IMR-90 (cell line): ENCODE data around the gene SUSD6. TPM values are rescaled to one million over a fixed set of nuclear protein-coding genes. Genes with fewer than 3 reads are reported as not detected.
A peak's percentile ranks its signal among the peaks of the same experiment; 100 is the strongest.

Source experiments
- ATAC-seq: fragments of 200-7000 bp; cut with Tn5 transposase; 2 replicates; pipeline ENCODE4 v1.9.1; 2020; ENCODE audit warnings: low read depth, mild to moderate bottlenecking, moderate library complexity
- BruUV-seq: library from RNA; stranded (reverse); fragments of 400-500 nt; replicated peaks from 2 replicates; lab custom pipeline; 2021; lab: Mats Ljungman, UMichigan
- CTCF ChIA-PET: fragments of 300-600 bp; formaldehyde crosslinking; extraction: SDS; loops from one replicate; lab custom pipeline; 2021; ENCODE audit warnings: antibody characterized with exemption; lab: Yijun Ruan, JAX
- POLR2A ChIA-PET: fragments of 300-600 bp; sonication (Branson Sonifier 250); formaldehyde crosslinking; loops from one replicate; lab custom pipeline; 2022; ENCODE audit warnings: antibody characterized with exemption; ENCODE audit not compliant: unreplicated experiment; lab: Charles Lee
- DNase-seq: peaks from one replicate; pipeline ENCODE4 v3.0.0; 2013
- H2AFZ ChIP-seq: replicated peaks from 2 replicates; pipeline ENCODE3; 2013; ENCODE audit warnings: low read length, mild to moderate bottlenecking; ENCODE audit not compliant: poor library complexity
- H2AK5ac ChIP-seq: 2 replicates; pipeline ENCODE4 v1.6.1; 2013; ENCODE audit warnings: low read depth, low read length, inconsistent platforms
- H2AK9ac ChIP-seq: replicated peaks from 2 replicates; pipeline ENCODE3; 2013; ENCODE audit warnings: mild to moderate bottlenecking, low read depth, low read length, moderate library complexity; ENCODE audit not compliant: poor library complexity
- H2BK120ac ChIP-seq: 2 replicates; pipeline ENCODE4 v1.6.1; 2013; ENCODE audit warnings: low read depth, low read length, inconsistent platforms
- H2BK15ac ChIP-seq: 3 replicates; pipeline ENCODE4 v1.6.1; 2013; ENCODE audit warnings: low read depth, low read length, inconsistent platforms
- H2BK20ac ChIP-seq: 2 replicates; pipeline ENCODE4 v1.6.1; 2013; ENCODE audit warnings: low read depth, mild to moderate bottlenecking, inconsistent platforms, low read length, moderate library complexity
- H2BK5ac ChIP-seq: 2 replicates; pipeline ENCODE4 v1.6.1; 2013; ENCODE audit warnings: mild to moderate bottlenecking, low read depth, low read length, inconsistent platforms; ENCODE audit not compliant: poor library complexity, severe bottlenecking
- H3K14ac ChIP-seq: replicated peaks from 2 replicates; pipeline ENCODE4 v1.6.1; 2013; ENCODE audit warnings: low read depth, low read length, inconsistent platforms
- H3K18ac ChIP-seq: 2 replicates; pipeline ENCODE4 v1.6.1; 2013; ENCODE audit warnings: low read depth, low read length, control low read depth
- H3K23ac ChIP-seq: 2 replicates; pipeline ENCODE4 v1.6.1; 2013; ENCODE audit warnings: low read depth, low read length, inconsistent platforms
- H3K27ac ChIP-seq: 2 replicates; pipeline ENCODE4 v1.5.1; 2013; ENCODE audit warnings: mild to moderate bottlenecking, control low read depth, low read length; ENCODE audit not compliant: insufficient read depth
- H3K27me3 ChIP-seq: 2 replicates; pipeline ENCODE4 v1.6.1; 2013; ENCODE audit warnings: low read length; ENCODE audit not compliant: control insufficient read depth, insufficient read depth
- H3K36me3 ChIP-seq: 2 replicates; pipeline ENCODE4 v1.6.1; 2013; ENCODE audit warnings: low read length, mixed read lengths; ENCODE audit not compliant: control insufficient read depth, insufficient read depth
- H3K4ac ChIP-seq: 2 replicates; pipeline ENCODE4 v1.6.1; 2013; ENCODE audit warnings: low read depth, low read length, inconsistent platforms
- H3K4me1 ChIP-seq: 2 replicates; pipeline ENCODE4 v1.6.1; 2013; ENCODE audit warnings: low read length, mixed read lengths; ENCODE audit not compliant: control insufficient read depth, insufficient read depth
- H3K4me2 ChIP-seq: 2 replicates; pipeline ENCODE4 v1.6.1; 2013; ENCODE audit warnings: low read depth, mild to moderate bottlenecking, control low read depth, low read length, moderate library complexity
- H3K4me3 ChIP-seq: 2 replicates; pipeline ENCODE4 v1.5.1; 2013; ENCODE audit warnings: low read depth, mild to moderate bottlenecking, control low read depth, low read length, moderate library complexity; ENCODE audit not compliant: insufficient read depth
- H3K56ac ChIP-seq: 2 replicates; pipeline ENCODE4 v1.6.1; 2013; ENCODE audit warnings: low read length, inconsistent platforms; ENCODE audit not compliant: insufficient read depth; ENCODE audit errors: extremely low read depth
- H3K79me1 ChIP-seq, 2 experiments: 2 replicates each; pipeline ENCODE4 v1.6.1; 2013; ENCODE audit warnings: low read length in 2 of 2, inconsistent platforms in 1 of 2, low read depth in 1 of 2
- H3K9ac ChIP-seq: 2 replicates; pipeline ENCODE4 v1.6.1; 2013; ENCODE audit warnings: low read depth, low read length, control low read depth
- H3K9me1 ChIP-seq: 2 replicates; pipeline ENCODE4 v1.6.1; 2013; ENCODE audit warnings: low read length, inconsistent platforms; ENCODE audit not compliant: insufficient read depth
- H3K9me3 ChIP-seq: 2 replicates; pipeline ENCODE4 v1.6.1; 2013; ENCODE audit warnings: low read length; ENCODE audit not compliant: control insufficient read depth, insufficient read depth
- H4K20me1 ChIP-seq: 2 replicates; pipeline ENCODE4 v1.6.1; 2013; ENCODE audit warnings: low read length, inconsistent platforms; ENCODE audit not compliant: insufficient read depth
- H4K5ac ChIP-seq: 2 replicates; pipeline ENCODE4 v1.6.1; 2013; ENCODE audit warnings: mild to moderate bottlenecking, low read depth, low read length, control low read depth
- H4K8ac ChIP-seq, 2 experiments: 2 replicates each; pipeline ENCODE4 v1.6.1; 2013; ENCODE audit warnings: low read depth in 2 of 2, low read length in 2 of 2, control low read depth in 1 of 2, inconsistent platforms in 1 of 2
- H4K91ac ChIP-seq: 2 replicates; pipeline ENCODE4 v1.6.1; 2013; ENCODE audit warnings: low read depth, low read length, inconsistent platforms; ENCODE audit not compliant: insufficient read depth
- CTCF ChIP-seq: conservative IDR thresholded peaks from 2 replicates; pipeline ENCODE4 v1.5.1; 2012; ENCODE audit warnings: mild to moderate bottlenecking, low read depth, low read length, improper control_type of control experiment
- FOS ChIP-seq: fragments of 150-350 bp; IDR thresholded peaks from 2 replicates; pipeline ENCODE4 v1.6.1; 2016; ENCODE audit warnings: low read depth, low read length
- MAFK ChIP-seq: IDR thresholded peaks from 2 replicates; pipeline ENCODE4 v1.6.1; 2012; ENCODE audit warnings: low read depth, low read length, improper control_type of control experiment
- MXI1 ChIP-seq: IDR thresholded peaks from 2 replicates; pipeline ENCODE4 v1.6.1; 2012; ENCODE audit warnings: low read depth, mild to moderate bottlenecking, low read length, moderate library complexity, borderline replicate concordance
- POLR2A ChIP-seq: IDR thresholded peaks from 2 replicates; pipeline ENCODE4 v1.6.1; 2012; ENCODE audit warnings: mild to moderate bottlenecking, low read depth, low read length
- SMC3 ChIP-seq: fragments of 150-350 bp; IDR thresholded peaks from 2 replicates; pipeline ENCODE4 v1.6.1; 2016; ENCODE audit warnings: low read depth, mild to moderate bottlenecking, antibody characterized with exemption, low read length, moderate library complexity
- USF2 ChIP-seq: fragments of 150-350 bp; IDR thresholded peaks from 2 replicates; pipeline ENCODE4 v1.6.1; 2017; ENCODE audit warnings: mild to moderate bottlenecking, antibody characterized with exemption, low read length, low read depth
- WGBS, 2 experiments: methylation state at CpG; one replicate each; pipeline versions ENCODE4 v1.1.5 to v1.1.7; 2013; ENCODE audit warnings: missing lambda C conversion rate in 2 of 2; ENCODE audit not compliant: insufficient read length in 1 of 2; ENCODE audit errors: extremely low coverage in 2 of 2; 5-methylcytosine and 5-hydroxymethylcytosine counted together
- dilution Hi-C: fragments of 300-500 bp; cut with HindIII; formaldehyde crosslinking; loops from one replicate; pipeline ENCODE4 v1.14.3; 2018; ENCODE audit warnings: low sequenced_read_pairs; ENCODE audit not compliant: unreplicated experiment
- in situ Hi-C: fragments of 300-500 bp; cut with MboI; formaldehyde crosslinking; loops from 3 replicates; pipeline ENCODE4 v1.14.3; 2019; ENCODE audit warnings: low sequenced_read_pairs, inconsistent platforms, mixed read lengths
- intact Hi-C: fragments of 100-400 bp; cut with micrococcal nuclease; formaldehyde crosslinking; loops from 2 replicates; pipeline ENCODE4 v1.10.0; 2022
- polyA plus RNA-seq, 3 experiments: library from polyadenylated mRNA; depleted of rRNA; stranded (reverse); fragments of >200 nt; gene quantifications; 2 replicates each; pipeline ENCODE4 v1.2.3, GENCODE V29; 2012; ENCODE audit warnings: low replicate concordance in 1 of 3
- total RNA-seq: library from RNA; depleted of rRNA; stranded (reverse); fragments of >200 nt; gene quantifications from 2 replicates; pipeline ENCODE4 v1.2.3, GENCODE V29; 2012

Gene SUSD6
- total and polyA plus RNA-seq, 2 of the 4 experiments (the other 2 are of a cell fraction), result 2.3 to 10.1 TPM

- WGBS, 2 experiments, result no CpG with 5 or more reads among the region's 6 CpGs
- no peak overlapping the region for H2AFZ ChIP-seq
- no peaks in the 10 kb centered on the region for H3K27me3 ChIP-seq
- no peak overlapping the region for H3K14ac ChIP-seq
- ATAC-seq (peak; percentile 89), DNase-seq (peak; percentile 69)
- BruUV-seq, result no TSS peak
- dilution Hi-C loops, result no loop called here
- no peaks in the 10 kb centered on the region for H4K20me1 ChIP-seq
- H3K23ac ChIP-seq, result no peak overlapping the region
- H3K9me3 ChIP-seq, result no peaks in the 10 kb centered on the region
- ChIA-PET CTCF (interaction anchor here (0.5 to 1.8 kb wide), 3 partner anchors 9 to 134 kb away, joined by 3 to 4 read pairs (median 3); no protein-coding TSS in a partner anchor), POLR2A (interaction anchor here (0.5 kb wide), 1 partner anchor 910 kb away, joined by 3 read pairs; no protein-coding TSS in a partner anchor)
- TF ChIP-seq FOS (no peak), MAFK (no peak), USF2 (0 out of 2 replicates have a peak, but pooled peaks have one; percentile 5), SMC3 (no peak), MXI1 (no peak), POLR2A (no peak), CTCF (no peak)
- no peak overlapping the region for H2BK120ac ChIP-seq
- no peak overlapping the region for H2BK20ac ChIP-seq
- no peak overlapping the region for H2BK15ac ChIP-seq
- H4K8ac ChIP-seq, result no peak overlapping the region
- intact Hi-C loops, result no loop called here
- H3K4ac ChIP-seq, result no peak overlapping the region
- peak overlapping the region; percentile 60; the same call in 1 of the 2 replicates for H3K4me2 ChIP-seq
- no peaks in the 10 kb centered on the region for H3K9me1 ChIP-seq
- no peak overlapping the region for H3K27ac ChIP-seq
- no peak overlapping the region for H3K9ac ChIP-seq
- H3K4me3 ChIP-seq, result no peak overlapping the region
- in situ Hi-C loops, result loop anchor here (25.0 kb wide), 1 partner anchor 419 kb away; no protein-coding TSS in a partner anchor
- no peak overlapping the region for H2BK5ac ChIP-seq
- no peak overlapping the region for H2AK5ac ChIP-seq
- H4K91ac ChIP-seq, result no peak overlapping the region
- H3K36me3 ChIP-seq, result no peaks in the 10 kb centered on the region
- no peaks in the 10 kb centered on the region for H3K79me1 ChIP-seq
- H3K4me1 ChIP-seq, result peaks cover 6% of the 10 kb centered on the region; the same call in 1 of the 2 replicates
- no peak overlapping the region for H3K56ac ChIP-seq
- H3K18ac ChIP-seq, result no peak overlapping the region
- no peak overlapping the region for H4K5ac ChIP-seq
- H2AK9ac ChIP-seq, result no peak overlapping the region
Measured at GRCh38 chr14:69593018-69593677, 18.2 kb upstream of the SUSD6 start.
